PFSK-1 (cell line): ENCODE results near the gene SEPSECS.

Experiments
- POLR2AphosphoS5 ChIP-seq: IDR thresholded peaks from 2 replicates; pipeline ENCODE4 v1.6.1; 2012; ENCODE audit warnings: low read depth, mild to moderate bottlenecking, control low read depth, low read length, moderate library complexity
- REST ChIP-seq, 2 experiments: IDR thresholded peaks; 2 replicates each; pipeline versions ENCODE4 v1.6.1 to v1.8.0; 2011 to 2012; ENCODE audit warnings: low read depth in 2 of 2, low read length in 2 of 2, control low read depth in 1 of 2, inconsistent platforms in 1 of 2, mild to moderate bottlenecking in 1 of 2, moderate library complexity in 1 of 2; ENCODE audit not compliant: insufficient read depth in 1 of 2
- SIN3A ChIP-seq: IDR thresholded peaks from 2 replicates; pipeline ENCODE4 v1.6.1; 2012; ENCODE audit warnings: mild to moderate bottlenecking, low read length, moderate library complexity, borderline replicate concordance; ENCODE audit not compliant: insufficient read depth
- TAF1 ChIP-seq: IDR thresholded peaks from 2 replicates; pipeline ENCODE4 v1.6.1; 2012; ENCODE audit warnings: low read length, control low read depth, borderline replicate concordance; ENCODE audit not compliant: insufficient read depth

- no peak for TF ChIP-seq TAF1
- no peak for TF ChIP-seq POLR2AphosphoS5
- TF ChIP-seq REST (IDR thresholded peaks at IDR 0.05; ENCODE audit: insufficient read depth in 1 of 2, low read depth in 2 of 2, low read length in 2 of 2) = no peak
- no peak for TF ChIP-seq SIN3A
Observed at GRCh38 chr4:25169446-25169845, 9.2 kb upstream of the SEPSECS start.
